GM15510 (cell line): ENCODE data around the gene LRRN2.

Experiments
- POLR2A ChIP-seq: IDR thresholded peaks from 3 replicates; pipeline ENCODE4 v1.6.1; 2011; ENCODE audit warnings: borderline replicate concordance; ENCODE audit not compliant: insufficient read length; ENCODE audit errors: extremely low read depth

The LRRN2 gene

GRCh38 chr1:204663644-204664383, 21.7 kb downstream of the LRRN2 start:
- TF ChIP-seq POLR2A: no peak

GRCh38 chr1:204662530-204662929, 23.0 kb downstream of the LRRN2 start:
- TF ChIP-seq POLR2A: no peak

DNA sequence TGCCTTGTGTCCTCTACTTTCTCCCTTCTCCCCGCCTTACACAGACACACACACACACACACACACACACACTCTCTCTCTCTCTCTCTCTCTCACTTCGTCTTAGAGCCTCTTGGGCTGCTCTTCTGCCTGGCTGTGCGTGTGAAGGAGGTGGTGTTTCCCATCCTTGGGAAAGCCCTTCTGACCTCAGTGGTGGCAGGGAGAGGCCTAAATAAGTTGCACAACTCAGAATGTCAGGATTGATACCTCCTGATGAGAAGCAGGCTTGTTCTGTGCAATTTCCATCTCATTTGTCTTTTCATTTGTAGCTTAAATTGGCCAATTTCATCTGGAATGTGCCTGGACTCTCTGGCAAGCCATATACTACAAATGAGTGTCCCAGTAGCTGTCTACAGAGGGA, 25.0 kb downstream of the LRRN2 start:
- TF ChIP-seq POLR2A: no peak

GRCh38 chr1:204659056-204659455, 26.5 kb downstream of the LRRN2 start:
- TF ChIP-seq POLR2A: no peak

GRCh38 chr1:204658295-204658694, 27.2 kb downstream of the LRRN2 start:
- TF ChIP-seq POLR2A: no peak

- TF ChIP-seq POLR2A: no peak
Measured at GRCh38 chr1:204653590-204654340, 31.8 kb downstream of the LRRN2 start.

GRCh38 chr1:204652497-204652896, 33.0 kb downstream of the LRRN2 start:
- no peak for TF ChIP-seq POLR2A

DNA sequence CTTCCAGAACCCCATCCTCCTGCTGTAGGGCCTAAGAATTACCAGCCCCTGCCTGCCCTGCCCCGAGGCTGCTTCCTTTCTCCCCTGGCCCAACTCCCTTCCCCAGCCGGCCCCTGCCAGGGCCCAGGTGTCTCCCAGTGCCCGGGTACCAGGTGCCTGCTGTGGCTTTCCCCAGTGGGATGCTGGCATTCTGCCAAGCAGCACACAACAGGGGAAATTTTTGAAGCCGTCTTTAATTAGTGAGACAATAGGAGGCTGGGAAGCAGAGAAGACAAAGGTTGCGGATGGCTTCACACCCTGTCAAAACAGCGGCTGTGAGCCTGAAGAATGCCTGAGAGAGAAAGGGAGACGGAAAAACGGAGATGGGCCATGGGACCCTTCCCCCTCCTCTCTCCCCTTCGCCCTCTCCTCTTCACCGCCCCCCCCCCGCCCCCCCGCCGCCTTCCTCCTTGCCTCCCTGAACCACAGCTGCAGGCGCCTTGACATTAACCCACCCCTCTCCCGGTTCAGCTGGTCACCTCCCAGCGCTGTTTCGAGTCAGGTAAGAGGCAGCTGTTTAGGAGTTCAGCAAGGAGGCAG, 33.6 kb downstream of the LRRN2 start:
- TF ChIP-seq POLR2A: no peak

- no peak for TF ChIP-seq POLR2A
Measured at GRCh38 chr1:204650911-204651570, 34.5 kb downstream of the LRRN2 start.

GRCh38 chr1:204649721-204650521, 35.6 kb downstream of the LRRN2 start:
- TF ChIP-seq POLR2A: no peak

- TF ChIP-seq POLR2A: no peak
Measured at GRCh38 chr1:204648576-204648975, 37.0 kb downstream of the LRRN2 start.

DNA sequence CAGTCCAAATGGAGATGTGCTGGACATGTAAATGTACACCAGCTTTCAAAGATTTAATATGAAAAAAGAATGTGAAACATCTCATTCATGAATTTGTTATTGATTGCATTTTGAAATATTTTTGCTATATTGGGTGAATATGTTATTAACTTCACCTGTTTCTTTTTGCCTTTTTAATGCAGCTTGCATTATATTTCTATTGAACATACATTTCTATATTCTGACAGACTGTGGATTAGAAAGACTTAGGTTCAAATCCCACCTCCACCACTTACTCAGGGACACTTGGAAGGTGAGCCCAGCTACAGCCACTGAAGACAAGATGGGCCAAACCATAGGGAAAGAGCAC, 37.8 kb downstream of the LRRN2 start:
- no peak for TF ChIP-seq POLR2A

- TF ChIP-seq POLR2A: no peak
Measured at GRCh38 chr1:204647114-204647804, 38.3 kb downstream of the LRRN2 start.

DNA sequence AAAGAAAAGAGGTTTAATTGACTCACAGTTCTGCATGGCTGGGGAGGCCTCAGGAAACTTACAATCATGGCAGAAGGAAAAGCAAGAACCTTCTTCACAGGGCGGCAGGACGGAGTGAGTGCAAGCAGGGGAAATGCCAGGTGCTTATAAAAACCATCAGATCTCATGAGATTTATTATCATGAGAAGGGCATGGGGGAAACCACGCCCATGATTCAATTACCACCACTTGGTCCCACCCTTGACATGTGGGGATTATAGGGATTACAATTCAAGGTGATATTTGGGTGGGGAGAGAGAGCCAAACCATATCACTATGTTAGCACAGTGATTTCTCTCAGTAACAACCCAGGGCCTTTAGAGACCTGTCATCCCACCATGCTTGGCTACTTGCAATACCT, 39.9 kb downstream of the LRRN2 start:
- TF ChIP-seq POLR2A: no peak
